ENCODE results near the gene SMTN. TPM values are rescaled to one million over a fixed set of nuclear protein-coding genes. Genes with fewer than 3 reads are reported as not detected.

SMTN gene
- total and polyA plus RNA-seq, 10 of the 15 experiments (the other 5 are each of a cell fraction or from before 2014, with no cell fraction given) = 0.92 to 21.9 (median 4.8) TPM

GRCh38 chr22:31104869-31105268 lies 23.8 kb downstream of the SMTN start (continued):
- TF ChIP-seq, protein P1, sequence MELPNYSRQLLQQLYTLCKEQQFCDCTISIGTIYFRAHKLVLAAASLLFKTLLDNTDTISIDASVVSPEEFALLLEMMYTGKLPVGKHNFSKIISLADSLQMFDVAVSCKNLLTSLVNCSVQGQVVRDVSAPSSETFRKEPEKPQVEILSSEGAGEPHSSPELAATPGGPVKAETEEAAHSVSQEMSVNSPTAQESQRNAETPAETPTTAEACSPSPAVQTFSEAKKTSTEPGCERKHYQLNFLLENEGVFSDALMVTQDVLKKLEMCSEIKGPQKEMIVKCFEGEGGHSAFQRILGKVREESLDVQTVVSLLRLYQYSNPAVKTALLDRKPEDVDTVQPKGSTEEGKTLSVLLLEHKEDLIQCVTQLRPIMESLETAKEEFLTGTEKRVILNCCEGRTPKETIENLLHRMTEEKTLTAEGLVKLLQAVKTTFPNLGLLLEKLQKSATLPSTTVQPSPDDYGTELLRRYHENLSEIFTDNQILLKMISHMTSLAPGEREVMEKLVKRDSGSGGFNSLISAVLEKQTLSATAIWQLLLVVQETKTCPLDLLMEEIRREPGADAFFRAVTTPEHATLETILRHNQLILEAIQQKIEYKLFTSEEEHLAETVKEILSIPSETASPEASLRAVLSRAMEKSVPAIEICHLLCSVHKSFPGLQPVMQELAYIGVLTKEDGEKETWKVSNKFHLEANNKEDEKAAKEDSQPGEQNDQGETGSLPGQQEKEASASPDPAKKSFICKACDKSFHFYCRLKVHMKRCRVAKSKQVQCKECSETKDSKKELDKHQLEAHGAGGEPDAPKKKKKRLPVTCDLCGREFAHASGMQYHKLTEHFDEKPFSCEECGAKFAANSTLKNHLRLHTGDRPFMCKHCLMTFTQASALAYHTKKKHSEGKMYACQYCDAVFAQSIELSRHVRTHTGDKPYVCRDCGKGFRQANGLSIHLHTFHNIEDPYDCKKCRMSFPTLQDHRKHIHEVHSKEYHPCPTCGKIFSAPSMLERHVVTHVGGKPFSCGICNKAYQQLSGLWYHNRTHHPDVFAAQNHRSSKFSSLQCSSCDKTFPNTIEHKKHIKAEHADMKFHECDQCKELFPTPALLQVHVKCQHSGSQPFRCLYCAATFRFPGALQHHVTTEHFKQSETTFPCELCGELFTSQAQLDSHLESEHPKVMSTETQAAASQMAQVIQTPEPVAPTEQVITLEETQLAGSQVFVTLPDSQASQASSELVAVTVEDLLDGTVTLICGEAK (IDR thresholded peaks at IDR 0.05; ENCODE audit: borderline replicate concordance) = no peak

- intact Hi-C loops (cut with micrococcal nuclease; ENCODE audit: unreplicated experiment) = loop anchor here (5.0 kb wide), 1 partner anchor 167 kb away; no protein-coding TSS in a partner anchor
- POLR2A ChIA-PET = no interaction called here
These were observed 24.3 kb downstream of the SMTN start for GRCh38 chr22:31105282-31105929.

More at GRCh38 chr22:31105282-31105929, 24.3 kb downstream of the SMTN start:
- no peaks in the 10 kb centered on the region for H3K9me3 ChIP-seq (replicated peaks; ENCODE audit: control insufficient read depth, insufficient read depth, low read length)
- WGBS (ENCODE audit: insufficient coverage, insufficient replicate concordance, low lambda C conversion rate, missing lambda C conversion rate) = 82% methylated on average over 11 of the region's 11 CpGs
- H3K27ac ChIP-seq (ENCODE audit: control insufficient read depth, insufficient read depth) = no peak overlapping the region
- BruUV-seq (replicated peaks) = no TSS peak
- FAIRE-seq (no peak), ATAC-seq (no peak), DNase-seq (ENCODE audit: low read depth, low spot score) (no peak)
- RAD21 ChIA-PET (ENCODE audit: unreplicated experiment) = interaction anchor here (1.4 kb wide), 1 partner anchor 9 kb away, joined by 5 read pairs; no protein-coding TSS in a partner anchor
- no peaks in the 10 kb centered on the region; the same call in 1 of the 2 replicates for H3K4me1 ChIP-seq (ENCODE audit: control insufficient read depth, insufficient read depth, low read length)
- CTCF ChIA-PET = interaction anchor here (0.6 to 2.6 kb wide), 12 partner anchors 9 to 471 kb away, joined by 3 to 15 read pairs (median 4); no protein-coding TSS in a partner anchor
- H3K9ac ChIP-seq (ENCODE audit: control insufficient read depth, insufficient read depth, low read length) = no peak overlapping the region
- H3K36me3 ChIP-seq (ENCODE audit: control insufficient read depth in 2 of 2, insufficient read depth in 2 of 2, low read length in 1 of 2) = no peaks in the 10 kb centered on the region
- H3K27me3 ChIP-seq (replicated peaks in 1 of 2; ENCODE audit: control insufficient read depth in 2 of 2, insufficient read depth in 2 of 2, low read length in 1 of 2) = no peaks in the 10 kb centered on the region
- H3K4me3 ChIP-seq = no peak overlapping the region
- no peaks in the 10 kb centered on the region for H3K79me2 ChIP-seq (ENCODE audit: control insufficient read depth, insufficient read depth, low read length)
- H2AFZ ChIP-seq (ENCODE audit: control insufficient read depth, low read depth, low read length) = no peak overlapping the region
- H3K4me2 ChIP-seq (ENCODE audit: control insufficient read depth, insufficient read depth) = no peak overlapping the region
- SMC1A ChIA-PET (ENCODE audit: uncharacterized antibody, unreplicated experiment) = interaction anchor here (1.3 kb wide), 1 partner anchor 10 kb away, joined by 4 read pairs; no protein-coding TSS in a partner anchor
- H4K20me1 ChIP-seq (ENCODE audit: control insufficient read depth, insufficient read depth) = no peaks in the 10 kb centered on the region
- in situ Hi-C loops (cut with MboI) = no loop called here
- TF ChIP-seq BHLHE40 (IDR thresholded peaks at IDR 0.05; ENCODE audit: borderline replicate concordance in 1 of 2, low read depth in 2 of 2, low read length in 1 of 2) (no peak), ZBED1 (IDR thresholded peaks at IDR 0.05; ENCODE audit: borderline replicate concordance) (no peak), CHD1 (IDR thresholded peaks at IDR 0.05; ENCODE audit: low read depth, low read length) (no peak)
